HG03280 (cell line): Measurements from ENCODE around the gene GPR143.

Experiments
- ATAC-seq: cut with Tn5 transposase; IDR thresholded peaks from one replicate; pipeline ENCODE4 v1.9.1; 2021; ENCODE audit warnings: mild to moderate bottlenecking, moderate library complexity; ENCODE audit not compliant: unreplicated experiment

The GPR143 gene

GRCh38 chrX:9676306-9676705, 89.3 kb downstream of the GPR143 start:
- no peak for ATAC-seq
